CD1c-positive myeloid dendritic cell (primary cell): ENCODE data around the gene P2RX1.
"Not testable (repeated sequence)": the region's sequence is repeated elsewhere in the genome, so short reads cannot be mapped to it uniquely, and the experiment has no call there.

Source experiments
- DNase-seq: peaks from one replicate; pipeline ENCODE4 v3.0.0-alpha.2; 2016; ENCODE audit errors: extremely low spot score

The P2RX1 gene

DNA sequence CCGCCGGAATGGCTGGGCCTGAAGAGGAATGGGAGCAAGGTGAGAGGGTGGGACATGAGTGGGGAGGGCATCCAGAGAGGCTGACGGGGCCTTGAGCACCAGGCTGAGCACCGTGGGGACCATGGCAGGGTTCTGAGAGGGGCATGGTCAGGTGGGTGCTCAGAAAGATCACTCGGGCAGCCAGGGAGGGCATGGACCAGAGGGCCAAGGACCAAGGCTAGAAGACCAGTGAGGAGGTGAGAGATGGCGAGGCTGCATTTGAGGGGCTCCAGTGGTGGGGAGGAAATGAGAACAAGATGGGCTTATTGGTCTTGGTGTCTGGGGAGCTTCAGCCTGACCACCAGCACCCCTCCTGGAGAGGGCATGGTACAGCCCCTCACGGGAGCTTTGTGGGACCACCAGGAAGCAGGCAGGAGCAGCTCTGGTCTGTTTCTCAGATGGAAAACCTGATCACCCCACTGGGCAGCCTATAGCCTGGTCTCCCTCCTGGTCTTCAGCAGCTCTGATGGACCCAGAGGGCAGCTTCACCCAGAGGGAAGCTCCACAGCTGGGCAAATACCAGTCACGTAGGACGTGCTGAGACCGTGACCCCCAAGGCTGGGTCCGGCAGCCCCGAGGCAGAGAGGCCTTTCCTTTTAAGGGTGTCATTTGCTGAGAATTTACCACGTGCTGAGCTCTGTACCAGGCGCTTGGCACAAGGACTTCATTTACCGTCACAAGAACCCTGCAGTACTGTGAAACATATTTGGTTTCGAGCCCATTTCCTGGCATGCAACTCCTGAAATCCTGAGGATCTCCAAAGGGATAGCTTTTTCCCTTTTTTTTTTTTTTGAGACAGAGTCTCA, 58.8 kb downstream of the P2RX1 start:
- no peak for DNase-seq

DNA sequence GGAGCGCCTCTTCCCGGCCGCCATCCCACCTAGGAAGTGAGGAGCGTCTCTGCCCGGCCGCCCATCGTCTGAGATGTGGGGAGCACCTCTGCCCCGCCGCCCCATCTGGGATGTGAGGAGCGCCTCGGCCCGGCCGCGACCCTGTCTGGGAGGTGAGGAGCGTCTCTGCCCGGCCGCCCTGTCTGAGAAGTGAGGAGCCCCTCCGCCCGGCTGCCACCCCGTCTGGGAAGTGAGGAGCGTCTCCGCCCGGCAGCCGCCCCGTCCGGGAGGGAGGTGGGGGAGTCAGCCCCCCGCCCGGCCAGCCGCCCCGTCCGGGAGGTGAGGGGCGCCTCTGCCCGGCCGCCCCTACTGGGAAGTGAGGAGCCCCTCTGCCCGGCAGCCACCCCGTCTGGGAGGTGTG, 62.1 kb downstream of the P2RX1 start:
- not testable (repeated sequence) for DNase-seq

DNA sequence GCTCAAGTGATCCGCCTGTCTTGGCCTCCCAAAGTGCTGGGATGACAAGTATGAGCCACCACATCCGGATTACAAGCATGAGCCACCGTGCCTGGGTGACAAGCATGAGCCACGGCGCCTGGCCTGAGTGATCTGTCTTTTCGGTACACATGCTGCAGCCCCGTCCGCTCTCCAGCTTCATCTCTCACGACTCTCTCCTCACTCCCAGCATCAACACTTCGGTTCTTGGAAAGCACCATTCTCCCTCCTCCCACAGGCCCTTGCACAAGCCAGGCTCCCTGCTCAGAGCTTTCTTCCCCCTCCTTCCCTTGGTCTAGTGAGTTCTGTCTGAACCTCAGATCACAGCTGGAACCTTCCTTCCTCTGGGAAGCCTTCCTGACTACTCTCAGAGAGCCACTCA, 63.7 kb downstream of the P2RX1 start:
- DNase-seq, result peak; percentile 7

DNA sequence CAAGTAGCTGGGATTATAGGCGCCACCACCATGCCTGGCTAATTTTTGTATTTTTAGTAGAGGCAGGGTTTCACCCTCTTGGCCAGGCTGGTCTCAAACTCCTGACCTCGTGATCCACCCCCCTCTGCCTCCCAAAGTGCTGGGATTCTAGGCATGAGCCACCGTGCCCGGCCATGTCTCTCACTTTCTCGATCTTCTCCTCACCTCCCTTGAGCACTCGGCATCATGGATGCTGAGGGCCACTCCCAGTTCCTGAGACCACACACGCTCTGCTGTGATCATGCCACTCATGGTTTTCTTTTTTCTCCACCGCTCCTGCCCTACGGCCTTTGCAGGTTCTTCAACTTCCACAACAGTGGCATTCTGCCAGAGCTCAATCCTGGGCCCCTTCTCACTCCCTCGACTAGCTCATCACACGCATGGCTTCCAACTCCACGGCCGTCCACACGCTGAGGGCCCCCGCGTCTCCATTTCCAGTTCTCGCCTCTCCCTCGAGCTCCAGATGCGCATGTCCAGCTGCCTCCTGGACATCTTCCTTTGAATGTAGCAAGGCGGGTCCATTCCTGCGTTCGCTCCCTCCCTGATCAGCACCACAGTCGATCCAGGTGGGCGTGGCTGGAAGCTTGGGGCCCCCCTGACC, 64.7 kb downstream of the P2RX1 start:
- DNase-seq, result no peak

DNA sequence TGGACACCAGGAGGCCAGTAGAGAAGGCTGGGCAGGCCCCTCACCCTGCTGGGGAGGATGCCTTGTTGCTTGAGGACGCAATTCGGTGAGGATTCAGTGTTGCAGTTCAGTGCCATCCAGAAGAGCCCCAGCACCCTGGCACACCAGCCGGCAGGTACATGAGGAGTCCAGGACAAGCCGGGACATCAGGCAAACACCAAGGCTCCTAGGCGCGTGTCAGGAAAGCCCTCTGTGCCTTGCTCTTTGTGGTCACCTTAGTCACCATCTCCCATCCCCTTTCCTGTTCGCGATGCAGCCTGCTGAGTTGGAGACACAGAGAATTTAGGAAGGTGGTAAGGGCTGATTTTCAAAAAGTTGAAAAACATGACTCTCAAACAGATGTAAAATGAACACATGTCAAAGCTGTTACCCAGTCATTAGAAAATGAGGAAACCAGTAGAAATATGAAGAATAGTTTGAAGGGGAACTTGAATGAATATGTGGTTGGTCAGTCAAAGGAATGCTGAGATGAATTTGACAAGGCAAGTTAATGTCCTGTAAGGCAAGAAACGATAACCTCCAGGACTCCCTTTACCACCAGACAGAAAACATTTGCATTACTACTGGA, 67.9 kb downstream of the P2RX1 start:
- DNase-seq, result peak; percentile 43

DNA sequence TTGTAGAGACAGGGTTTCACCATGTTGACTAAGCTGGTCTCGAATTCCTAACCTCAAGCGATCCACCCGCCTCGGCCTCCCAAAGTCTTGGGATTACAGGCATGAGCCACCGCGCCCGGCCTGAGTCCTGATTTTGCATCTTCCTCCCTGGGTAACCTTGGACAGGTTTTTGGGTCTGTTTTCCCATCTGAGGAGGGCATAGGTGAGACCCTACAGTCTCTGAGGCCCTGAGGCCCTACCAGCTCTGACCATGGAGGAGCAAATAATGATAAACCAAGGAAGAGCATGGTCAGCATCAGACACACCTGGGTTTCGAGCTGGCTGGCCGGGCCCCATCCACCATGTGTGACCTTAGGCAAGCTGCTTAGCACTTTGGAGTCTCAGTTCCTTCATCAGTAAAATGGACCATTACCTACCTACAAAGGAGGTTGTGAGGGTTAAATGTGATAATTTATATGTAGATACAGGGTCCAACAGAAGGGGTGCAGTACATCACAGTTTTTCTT, 69.0 kb downstream of the P2RX1 start:
- no peak for DNase-seq
